SU-DHL-6 (cell line): Measurements from ENCODE around the gene FAM161A.
"Not testable (repeated sequence)": the region's sequence is repeated elsewhere in the genome, so short reads cannot be mapped to it uniquely, and the experiment has no call there.

Experiments used
- H2AFZ ChIP-seq: fragments of 200-600 bp; sonication (generic); 2 replicates; pipeline ENCODE4 v1.6.1; 2014; ENCODE audit warnings: low read depth, mild to moderate bottlenecking, moderate library complexity, mixed read lengths, antibody characterized with exemption, low read length; ENCODE audit not compliant: severe bottlenecking
- H3F3A ChIP-seq: fragments of 200-600 bp; shearing (Covaris generic); 2 replicates; pipeline ENCODE4 v1.6.0; 2016; ENCODE audit warnings: antibody characterized with exemption, mild to moderate bottlenecking; ENCODE audit not compliant: insufficient read depth
- H3K27ac ChIP-seq: fragments of 200-600 bp; sonication (generic); 2 replicates; pipeline ENCODE4 v1.5.1; 2016; ENCODE audit warnings: low read depth, mild to moderate bottlenecking, low read length, moderate library complexity, mixed read lengths
- H3K27me3 ChIP-seq: fragments of 200-600 bp; sonication (generic), shearing (Covaris generic); 2 replicates; pipeline ENCODE4 v1.6.0; 2014; ENCODE audit warnings: mild to moderate bottlenecking, low read length
- H3K36me3 ChIP-seq: fragments of 200-600 bp; sonication (generic); 2 replicates; pipeline ENCODE4 v1.6.1; 2014; ENCODE audit warnings: mild to moderate bottlenecking, low read length, mixed read lengths
- H3K4me2 ChIP-seq: fragments of 300-600, 200-600 bp; shearing (Covaris generic), sonication (generic); 2 replicates; pipeline ENCODE4 v1.6.0; 2014; ENCODE audit warnings: low read length, low read depth, mild to moderate bottlenecking; ENCODE audit not compliant: poor library complexity, severe bottlenecking
- H3K4me3 ChIP-seq: fragments of 200-600 bp; sonication (generic); 2 replicates; pipeline ENCODE4 v1.5.1; 2014; ENCODE audit warnings: antibody characterized with exemption, low read length, mild to moderate bottlenecking, mixed read lengths; ENCODE audit not compliant: insufficient read depth, poor library complexity, severe bottlenecking
- H3K79me2 ChIP-seq: fragments of 200-600 bp; sonication (generic); 2 replicates; pipeline ENCODE4 v1.6.1; 2014; ENCODE audit warnings: mild to moderate bottlenecking, low read length, moderate library complexity; ENCODE audit not compliant: insufficient read depth
- H3K9ac ChIP-seq: fragments of 200-600 bp; sonication (generic); 2 replicates; pipeline ENCODE4 v1.7.0; 2014; ENCODE audit warnings: mild to moderate bottlenecking, low read length
- H3K9me2 ChIP-seq: fragments of 200-600 bp; sonication (generic); replicated peaks from 2 replicates; pipeline ENCODE4 v1.6.1; 2014; ENCODE audit warnings: low read length; ENCODE audit not compliant: insufficient read depth
- H3K9me3 ChIP-seq: fragments of 200-600 bp; sonication (generic); 2 replicates; pipeline ENCODE4 v1.6.1; 2014; ENCODE audit warnings: low read length, mixed read lengths; ENCODE audit not compliant: insufficient read depth
- H4K20me1 ChIP-seq: fragments of 200-600 bp; sonication (generic); 2 replicates; pipeline ENCODE4 v1.6.1; 2014; ENCODE audit warnings: low read depth, mild to moderate bottlenecking, antibody characterized with exemption, low read length, moderate library complexity, mixed read lengths
- EZH2phosphoT487 ChIP-seq: fragments of 200-600 bp; sonication (generic), shearing (Covaris generic); conservative IDR thresholded peaks from 2 replicates; pipeline ENCODE4 v1.6.1; 2018; ENCODE audit warnings: mild to moderate bottlenecking, antibody characterized with exemption, low read length, moderate library complexity, mixed read lengths
- TF ChIP-seq, protein P1 (sequence below): fragments of 200-600 bp; sonication (generic); IDR thresholded peaks from one replicate; pipeline ENCODE4 v1.5.1; 2017; ENCODE audit warnings: antibody characterized with exemption, mild to moderate bottlenecking, low read length, moderate library complexity; ENCODE audit not compliant: insufficient read depth, poor library complexity, severe bottlenecking

The FAM161A gene

DNA sequence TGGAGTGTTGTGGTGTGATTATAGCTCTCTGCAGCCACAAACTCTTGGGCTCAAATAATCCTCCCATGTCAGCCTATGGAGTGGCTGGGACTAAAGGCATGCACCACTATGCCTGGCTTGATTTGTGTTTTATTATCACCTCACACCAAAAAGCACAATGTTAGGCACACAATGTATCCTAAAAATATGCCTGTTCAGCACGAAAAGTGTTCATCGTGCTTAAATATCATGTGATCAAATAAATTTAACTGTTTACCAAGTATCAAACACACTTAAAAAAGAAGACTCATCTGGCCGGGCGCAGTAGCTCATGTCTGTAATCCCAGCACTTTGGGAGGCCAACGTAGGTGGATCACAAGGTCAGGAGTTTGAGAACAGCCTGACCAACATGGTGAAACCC, 29.0 kb upstream of the FAM161A start:
- Histone ChIP-seq H4K20me1 (peaks cover 28% of the 10 kb centered on the region), H3K9ac (no peak overlapping the region), H3K4me2 (no peak overlapping the region), H3K79me2 (peaks cover 43% of the 10 kb centered on the region), H3K27ac (no peak overlapping the region), H3F3A (peaks cover 13% of the 10 kb centered on the region; the same call in 1 of the 2 replicates), H3K36me3 (peaks cover 51% of the 10 kb centered on the region), H3K4me3 (no peak overlapping the region), H3K9me2 (no peaks in the 10 kb centered on the region), H3K9me3 (no peaks in the 10 kb centered on the region), H2AFZ (no peak overlapping the region), H3K27me3 (no peaks in the 10 kb centered on the region)
- no peak for TF ChIP-seq EZH2phosphoT487
- TF ChIP-seq, protein P1, sequence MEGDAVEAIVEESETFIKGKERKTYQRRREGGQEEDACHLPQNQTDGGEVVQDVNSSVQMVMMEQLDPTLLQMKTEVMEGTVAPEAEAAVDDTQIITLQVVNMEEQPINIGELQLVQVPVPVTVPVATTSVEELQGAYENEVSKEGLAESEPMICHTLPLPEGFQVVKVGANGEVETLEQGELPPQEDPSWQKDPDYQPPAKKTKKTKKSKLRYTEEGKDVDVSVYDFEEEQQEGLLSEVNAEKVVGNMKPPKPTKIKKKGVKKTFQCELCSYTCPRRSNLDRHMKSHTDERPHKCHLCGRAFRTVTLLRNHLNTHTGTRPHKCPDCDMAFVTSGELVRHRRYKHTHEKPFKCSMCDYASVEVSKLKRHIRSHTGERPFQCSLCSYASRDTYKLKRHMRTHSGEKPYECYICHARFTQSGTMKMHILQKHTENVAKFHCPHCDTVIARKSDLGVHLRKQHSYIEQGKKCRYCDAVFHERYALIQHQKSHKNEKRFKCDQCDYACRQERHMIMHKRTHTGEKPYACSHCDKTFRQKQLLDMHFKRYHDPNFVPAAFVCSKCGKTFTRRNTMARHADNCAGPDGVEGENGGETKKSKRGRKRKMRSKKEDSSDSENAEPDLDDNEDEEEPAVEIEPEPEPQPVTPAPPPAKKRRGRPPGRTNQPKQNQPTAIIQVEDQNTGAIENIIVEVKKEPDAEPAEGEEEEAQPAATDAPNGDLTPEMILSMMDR, result no peak

DNA sequence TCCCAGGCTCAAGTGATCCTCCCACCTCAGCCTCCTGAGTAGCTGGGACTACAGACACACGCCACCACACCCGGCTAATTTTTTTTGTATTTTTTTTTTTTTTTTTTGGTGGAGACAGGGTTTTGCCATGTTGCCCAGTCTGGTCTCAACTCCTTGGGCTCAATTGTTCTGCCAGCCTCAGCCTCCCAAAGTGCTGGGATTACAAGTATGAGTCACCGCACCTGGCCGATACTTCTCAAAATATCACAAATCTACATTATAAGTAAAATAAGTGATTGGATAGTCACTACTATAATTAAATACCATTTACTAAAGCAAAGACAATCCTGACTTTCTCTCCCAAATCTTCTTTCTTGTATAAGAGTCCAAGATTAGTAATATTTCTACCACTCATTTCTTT, 25.5 kb upstream of the FAM161A start:
- H3K9ac ChIP-seq, H3K27ac ChIP-seq, H3K9me2 ChIP-seq, H3K4me3 ChIP-seq, H2AFZ ChIP-seq, H3K9me3 ChIP-seq, H3K4me2 ChIP-seq, H3K27me3 ChIP-seq, H4K20me1 ChIP-seq: not testable (repeated sequence)
- Histone ChIP-seq H3K36me3 (peaks cover 67% of the 10 kb centered on the region), H3F3A (peaks cover 28% of the 10 kb centered on the region; the same call in 1 of the 2 replicates), H3K79me2 (peaks cover 11% of the 10 kb centered on the region)

DNA sequence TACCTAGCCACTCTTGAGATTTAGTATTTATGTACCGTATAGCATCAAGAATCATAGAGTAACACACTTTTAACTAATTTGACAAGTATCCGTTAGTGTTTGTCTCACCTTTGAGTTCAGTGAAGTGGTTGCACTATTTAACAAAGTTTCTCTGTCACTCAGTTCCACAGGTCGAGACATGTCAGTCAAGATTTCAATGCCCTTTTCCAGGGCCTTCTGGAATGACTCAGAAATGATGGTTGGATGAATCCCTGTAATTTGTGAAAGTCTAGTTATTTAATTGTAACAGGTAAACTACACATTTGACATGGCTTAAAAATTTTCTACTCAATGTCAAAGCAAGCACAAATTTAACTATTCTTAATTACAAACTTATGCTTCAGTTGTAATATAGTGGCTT, 24.9 kb upstream of the FAM161A start:
- Histone ChIP-seq H3F3A (peaks cover 28% of the 10 kb centered on the region; the same call in 1 of the 2 replicates), H3K36me3 (peaks cover 67% of the 10 kb centered on the region), H3K9me3 (no peaks in the 10 kb centered on the region), H3K27ac (no peak overlapping the region), H3K9ac (no peak overlapping the region), H2AFZ (no peak overlapping the region), H3K9me2 (no peaks in the 10 kb centered on the region), H3K27me3 (no peaks in the 10 kb centered on the region), H3K4me3 (no peak overlapping the region), H3K79me2 (peaks cover 9% of the 10 kb centered on the region), H4K20me1 (peaks cover 3% of the 10 kb centered on the region; the same call in 1 of the 2 replicates), H3K4me2 (no peak overlapping the region)
- TF ChIP-seq EZH2phosphoT487, result no peak
- TF ChIP-seq, protein P1, result no peak

DNA sequence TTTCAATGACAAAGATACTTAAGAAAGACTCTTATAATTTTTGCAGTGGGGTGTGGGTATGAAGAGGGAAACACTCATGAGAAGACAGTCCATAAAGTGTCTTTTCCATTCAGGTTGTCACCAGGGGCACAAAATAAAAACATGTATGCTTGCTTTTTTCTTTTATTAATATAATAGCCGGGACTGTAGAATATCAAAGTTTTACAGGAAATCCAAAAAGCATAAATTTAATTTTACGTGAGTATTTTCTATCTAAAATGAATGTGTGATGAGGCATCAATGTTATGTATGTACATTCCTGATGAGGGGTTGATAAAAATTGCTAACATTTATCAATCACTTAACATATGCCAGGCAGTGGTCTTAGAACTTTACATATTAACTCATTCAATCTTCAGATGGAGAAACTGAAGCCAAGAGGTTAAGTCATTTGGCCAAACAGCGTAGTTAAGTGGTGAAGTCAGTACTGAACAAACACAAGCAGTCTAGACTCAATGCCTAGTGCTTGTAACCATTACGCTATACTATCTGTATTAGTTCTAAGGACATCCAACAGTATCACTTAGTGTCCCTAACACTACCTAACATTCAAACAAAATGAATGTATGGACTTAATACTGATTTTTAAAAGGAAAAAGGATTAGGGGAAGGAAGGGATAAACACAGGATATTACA, 23.8 kb upstream of the FAM161A start:
- H3K9me3 ChIP-seq, result no peaks in the 10 kb centered on the region
- H3F3A ChIP-seq, result peaks cover 32% of the 10 kb centered on the region; the same call in 1 of the 2 replicates
- H3K27me3 ChIP-seq, result no peaks in the 10 kb centered on the region
- no peak for TF ChIP-seq EZH2phosphoT487
- TF ChIP-seq, protein P1, result no peak
- no peak overlapping the region for H3K9ac ChIP-seq
- no peak overlapping the region for H3K4me3 ChIP-seq
- no peak overlapping the region for H2AFZ ChIP-seq
- H3K4me2 ChIP-seq, result no peak overlapping the region
- H4K20me1 ChIP-seq, result peaks cover 3% of the 10 kb centered on the region; the same call in 1 of the 2 replicates
- H3K9me2 ChIP-seq, result no peaks in the 10 kb centered on the region
- peaks cover 8% of the 10 kb centered on the region for H3K79me2 ChIP-seq
- H3K27ac ChIP-seq, result no peak overlapping the region
- H3K36me3 ChIP-seq, result peaks cover 69% of the 10 kb centered on the region
